GM13977 (cell line): ENCODE results near the gene ARHGAP9.

Experiments used
- DNase-seq: peaks from one replicate; pipeline ENCODE4 v3.0.0; 2012; ENCODE audit warnings: low spot score
- CTCF ChIP-seq: IDR thresholded peaks from 2 replicates; pipeline ENCODE4 v1.5.1; 2012; ENCODE audit warnings: mild to moderate bottlenecking, control low read depth; ENCODE audit not compliant: insufficient read depth; ENCODE audit errors: extremely low read depth, missing control alignments
- in situ Hi-C: fragments of 300-500 bp; cut with MboI; formaldehyde crosslinking; loops from one replicate; pipeline ENCODE4 v1.12.0; 2022; ENCODE audit warnings: low sequenced_read_pairs, low pct_unique_long_range_greater_than_20kb, mixed read lengths, inconsistent platforms; ENCODE audit not compliant: unreplicated experiment

The ARHGAP9 gene

GRCh38 chr12:57474862-57475261, 4.8 kb downstream of the ARHGAP9 start:
- DNase-seq, result no peak
- TF ChIP-seq CTCF, result no peak
- in situ Hi-C loops, result no loop called here

- DNase-seq, result no peak
- in situ Hi-C loops, result no loop called here
- no peak for TF ChIP-seq CTCF
Measured at GRCh38 chr12:57474430-57474829, 5.2 kb downstream of the ARHGAP9 start.

GRCh38 chr12:57473886-57474285, 5.8 kb downstream of the ARHGAP9 start:
- TF ChIP-seq CTCF, result no peak
- DNase-seq, result no peak
- in situ Hi-C loops, result no loop called here

- no peak for TF ChIP-seq CTCF
- in situ Hi-C loops, result no loop called here
- DNase-seq, result no peak
Measured at GRCh38 chr12:57473392-57473791, 6.3 kb downstream of the ARHGAP9 start.

GRCh38 chr12:57472391-57472790, 7.3 kb downstream of the ARHGAP9 start:
- TF ChIP-seq CTCF, result no peak
- in situ Hi-C loops, result no loop called here
- DNase-seq, result no peak

GRCh38 chr12:57471661-57472060, 8.0 kb downstream of the ARHGAP9 start:
- DNase-seq, result no peak
- no peak for TF ChIP-seq CTCF
- in situ Hi-C loops, result no loop called here
